ENCODE data around the gene LRRN2.

GRCh38 chr1:204617256-204618147, 68.0 kb downstream of the LRRN2 start:
- no peak for TF ChIP-seq TEAD4 (IDR thresholded peaks at IDR 0.05)
- no peak for TF ChIP-seq USF1 (IDR thresholded peaks at IDR 0.05)
- TF ChIP-seq, protein P1, sequence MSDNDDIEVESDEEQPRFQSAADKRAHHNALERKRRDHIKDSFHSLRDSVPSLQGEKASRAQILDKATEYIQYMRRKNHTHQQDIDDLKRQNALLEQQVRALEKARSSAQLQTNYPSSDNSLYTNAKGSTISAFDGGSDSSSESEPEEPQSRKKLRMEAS (IDR thresholded peaks at IDR 0.05): no peak
- no peak for TF ChIP-seq REST (IDR thresholded peaks at IDR 0.05; ENCODE audit: low read depth)
- TF ChIP-seq RAD21 (IDR thresholded peaks at IDR 0.05; ENCODE audit: low read depth): no peak
- no peak for TF ChIP-seq EGR1 (IDR thresholded peaks at IDR 0.05)
- TF ChIP-seq TAF1 (IDR thresholded peaks at IDR 0.05; ENCODE audit: low read depth): no peak
- TF ChIP-seq EP300 (IDR thresholded peaks at IDR 0.05; ENCODE audit: borderline replicate concordance): no peak
- no peak for TF ChIP-seq CREB1 (IDR thresholded peaks at IDR 0.05; ENCODE audit: low read depth)
- TF ChIP-seq ZBTB7A (IDR thresholded peaks at IDR 0.05; ENCODE audit: low read depth): no peak
- TF ChIP-seq FOXM1 (IDR thresholded peaks at IDR 0.05; ENCODE audit: borderline replicate concordance, low read depth): no peak
- TF ChIP-seq CEBPB (IDR thresholded peaks at IDR 0.05): no peak
- no peak for TF ChIP-seq YY1 (IDR thresholded peaks at IDR 0.05; ENCODE audit: low read depth)
- TF ChIP-seq NFIC (IDR thresholded peaks at IDR 0.05): no peak

Data from Ishikawa (cell line).